Iris pigment epithelial cell (primary cell): ENCODE measurements around the gene NTM.
"Not testable (repeated sequence)": the region's sequence is repeated elsewhere in the genome, so short reads cannot be mapped to it uniquely, and the experiment has no call there.

Source experiments
- DNase-seq: peaks from one replicate; pipeline ENCODE4 v3.0.0-alpha.2; 2011; ENCODE audit warnings: low read depth

NTM gene

DNA sequence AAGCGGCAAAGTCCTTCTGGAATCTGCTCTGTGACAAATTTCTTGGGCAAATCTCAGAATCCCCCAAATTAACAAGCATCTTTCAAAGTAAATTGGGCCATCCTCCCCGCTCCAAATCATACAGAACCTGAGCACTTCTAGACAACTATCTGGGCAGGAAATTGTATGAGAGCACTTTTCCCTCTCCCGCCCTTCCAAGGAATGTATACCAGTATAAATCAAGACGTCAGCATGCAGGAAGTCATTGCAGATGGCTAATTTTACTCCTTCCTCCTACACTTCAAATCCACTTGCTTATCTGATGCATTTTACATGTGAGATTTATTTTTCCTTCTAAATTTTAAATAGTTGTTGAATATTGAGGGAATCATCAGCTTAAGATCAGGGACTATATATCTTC is 52.1 kb downstream of the NTM start:
- DNase-seq, result no peak

- no peak for DNase-seq
Observed at GRCh38 chr11:131423688-131424087, 53.3 kb downstream of the NTM start.

GRCh38 chr11:131424257-131424876 is 54.0 kb downstream of the NTM start:
- not testable (repeated sequence) for DNase-seq

DNA sequence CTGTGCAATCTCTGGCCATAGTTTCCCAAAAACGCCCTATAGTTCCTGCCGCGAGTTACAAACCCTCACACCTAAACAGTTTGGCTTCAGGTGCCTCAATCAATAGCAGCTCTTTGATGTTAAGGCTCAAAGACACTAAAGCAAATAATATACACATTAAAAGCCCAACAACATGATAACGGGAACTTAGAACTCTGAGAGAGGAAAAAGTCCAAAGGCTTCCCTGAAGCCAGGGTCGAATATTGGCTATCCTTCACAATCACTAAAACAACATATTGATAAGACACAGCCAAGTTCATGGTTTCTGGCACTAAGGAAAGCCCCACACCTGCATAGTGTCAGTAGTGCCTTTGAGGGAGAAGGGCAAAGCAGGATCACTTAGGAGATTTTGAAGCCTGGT is 54.9 kb downstream of the NTM start:
- DNase-seq, result no peak

- no peak for DNase-seq
Observed at GRCh38 chr11:131428853-131429252, 58.4 kb downstream of the NTM start.

DNA sequence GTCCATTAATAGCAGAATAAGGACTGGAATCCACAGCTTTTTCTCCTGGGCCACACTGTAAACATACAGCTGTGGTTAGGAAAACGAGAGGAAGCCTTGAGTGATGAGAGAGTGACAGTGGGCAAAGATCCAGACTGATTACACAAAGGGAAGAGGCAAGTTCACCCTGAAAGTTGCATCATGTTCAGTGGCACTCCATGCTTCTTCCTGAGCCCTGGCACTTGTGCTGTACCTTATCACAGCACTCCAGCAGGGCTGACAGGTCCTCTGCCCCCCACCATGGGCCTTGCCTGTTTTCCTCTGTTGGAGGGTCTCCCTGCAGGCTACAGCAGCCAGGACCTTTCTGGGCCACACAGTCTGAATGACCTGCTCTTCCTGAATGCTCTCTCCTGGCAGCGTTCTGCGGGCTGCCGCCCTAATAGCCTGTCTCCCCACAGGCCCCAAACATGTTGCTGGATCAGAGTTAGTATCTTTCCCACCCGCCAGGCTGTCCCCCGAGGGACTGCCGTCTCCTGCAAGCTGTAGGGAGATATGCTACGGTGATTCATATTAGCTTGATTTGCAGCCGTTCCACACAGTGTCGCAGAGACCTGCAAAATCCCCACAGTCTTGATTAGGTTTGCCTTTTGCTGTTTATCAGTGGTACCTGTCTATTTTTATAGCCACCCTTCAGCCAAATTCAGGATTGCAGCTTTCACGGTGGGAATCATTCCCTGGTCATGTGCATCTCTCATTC is 60.2 kb downstream of the NTM start:
- no peak for DNase-seq

DNA sequence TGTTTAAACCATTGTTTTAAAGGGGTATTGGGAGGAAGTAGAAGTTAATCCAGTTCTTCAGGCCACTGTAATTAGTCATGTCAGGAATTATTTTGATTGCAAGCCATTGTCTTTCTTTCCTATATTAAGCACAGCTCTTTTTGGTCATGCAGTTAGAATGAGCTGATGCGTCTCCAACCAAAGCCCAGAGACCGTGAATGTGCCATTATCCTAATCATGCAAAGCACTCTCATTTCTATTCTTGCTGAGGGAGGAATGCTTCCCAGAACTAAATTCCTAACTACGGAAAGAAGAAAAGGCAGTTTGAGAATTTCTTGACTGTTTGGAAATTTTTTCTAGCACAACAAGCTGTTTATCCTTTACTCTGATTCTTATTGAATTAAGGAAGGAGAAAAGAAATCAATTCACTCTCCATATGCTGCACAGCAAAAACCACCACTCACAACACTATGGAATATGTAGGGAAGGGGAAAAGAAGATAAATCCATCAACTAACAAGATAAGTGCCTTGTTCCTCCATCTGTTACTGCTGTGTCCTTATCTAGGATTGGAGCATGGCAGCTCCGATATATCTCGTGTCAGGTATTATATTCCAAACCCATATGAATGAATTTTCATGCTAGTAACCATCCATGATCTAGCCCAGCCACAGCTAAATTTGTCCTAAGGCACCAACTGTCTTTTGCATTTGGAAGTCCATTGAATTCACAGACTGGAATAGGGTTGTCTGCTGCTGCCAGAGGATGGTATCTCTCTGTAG is 70.8 kb downstream of the NTM start:
- DNase-seq, result no peak

DNA sequence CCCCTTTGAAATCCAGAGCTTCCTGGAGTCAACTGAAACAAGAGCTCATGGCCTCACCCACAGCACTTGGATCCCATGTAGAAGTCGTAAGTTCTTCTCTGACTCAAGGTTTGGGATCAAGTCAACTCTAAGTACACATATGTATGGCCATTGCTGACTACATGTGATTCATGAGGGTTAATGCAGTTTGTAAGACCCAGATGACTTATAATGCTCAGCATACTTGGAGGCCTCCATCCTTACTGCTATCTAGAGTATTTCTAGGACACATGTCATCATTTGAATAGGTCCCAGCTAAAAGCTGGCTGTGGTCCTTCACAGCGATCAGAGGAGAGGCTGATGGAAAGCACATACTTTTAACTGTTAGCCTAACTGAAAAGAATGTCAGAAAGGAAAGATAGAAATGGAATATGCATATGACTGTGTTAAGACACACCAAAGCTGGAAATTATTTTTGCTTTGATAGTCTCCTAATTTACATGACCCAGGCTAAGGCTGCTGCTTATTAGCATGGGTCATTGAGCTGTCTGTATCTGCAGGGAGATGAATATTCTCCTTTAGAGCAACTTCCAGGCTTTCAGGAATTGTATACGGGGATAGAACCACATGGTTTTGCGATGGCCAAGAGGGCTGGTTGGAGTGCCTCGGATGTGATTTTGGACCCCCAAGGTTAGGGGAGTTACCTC is 76.3 kb downstream of the NTM start:
- no peak for DNase-seq

DNA sequence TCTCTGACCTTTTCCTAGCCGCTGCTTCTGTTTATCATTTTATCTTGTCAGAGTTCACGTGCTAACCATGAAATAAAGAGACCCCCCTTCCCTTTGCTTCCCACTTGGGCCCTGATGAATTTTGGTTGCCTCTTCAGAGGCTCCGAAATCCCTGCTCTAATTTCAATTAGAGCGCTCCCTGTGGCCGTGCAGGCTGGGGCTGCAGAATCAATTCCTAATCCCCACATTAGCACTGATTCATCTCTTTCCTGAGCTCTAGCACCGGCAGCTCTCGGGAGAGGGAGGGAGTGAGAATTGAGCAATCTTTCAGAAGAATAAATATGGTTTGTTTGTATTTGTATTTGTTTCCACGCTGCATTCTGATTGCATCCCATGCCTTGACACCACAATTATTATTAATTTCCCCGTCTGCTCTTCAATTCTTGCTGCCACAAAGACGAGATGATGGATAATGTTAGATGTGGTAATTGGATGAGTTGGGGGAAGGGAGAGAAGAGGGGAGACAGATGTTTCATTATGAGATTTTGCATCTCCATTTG is 76.9 kb downstream of the NTM start:
- DNase-seq, result no peak

DNA sequence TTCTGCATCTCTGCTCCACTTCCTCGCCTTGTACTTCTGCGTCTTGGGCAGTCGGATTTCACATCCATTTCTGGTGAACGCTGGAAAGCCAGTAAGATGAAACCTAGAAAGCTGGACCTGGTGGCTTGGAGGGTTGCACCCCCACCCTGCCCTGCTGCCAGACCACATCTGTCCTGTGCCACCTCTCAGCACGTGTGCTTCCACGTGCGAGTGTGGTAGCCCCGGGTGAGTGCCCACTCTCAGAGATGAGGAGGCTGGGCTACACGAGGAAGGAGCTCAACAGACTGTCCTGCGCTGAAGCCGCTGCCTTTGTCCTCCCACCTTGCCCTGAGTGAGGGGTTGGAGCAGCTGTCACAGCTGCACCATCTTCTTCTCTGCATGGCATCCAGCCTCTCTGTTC is 77.5 kb downstream of the NTM start:
- DNase-seq, result no peak

- no peak for DNase-seq
Observed at GRCh38 chr11:131449036-131450019, 78.9 kb downstream of the NTM start.

- DNase-seq, result no peak
Observed at GRCh38 chr11:131454490-131454889, 84.1 kb downstream of the NTM start.

- DNase-seq, result no peak
Observed at GRCh38 chr11:131454989-131455388, 84.6 kb downstream of the NTM start.

DNA sequence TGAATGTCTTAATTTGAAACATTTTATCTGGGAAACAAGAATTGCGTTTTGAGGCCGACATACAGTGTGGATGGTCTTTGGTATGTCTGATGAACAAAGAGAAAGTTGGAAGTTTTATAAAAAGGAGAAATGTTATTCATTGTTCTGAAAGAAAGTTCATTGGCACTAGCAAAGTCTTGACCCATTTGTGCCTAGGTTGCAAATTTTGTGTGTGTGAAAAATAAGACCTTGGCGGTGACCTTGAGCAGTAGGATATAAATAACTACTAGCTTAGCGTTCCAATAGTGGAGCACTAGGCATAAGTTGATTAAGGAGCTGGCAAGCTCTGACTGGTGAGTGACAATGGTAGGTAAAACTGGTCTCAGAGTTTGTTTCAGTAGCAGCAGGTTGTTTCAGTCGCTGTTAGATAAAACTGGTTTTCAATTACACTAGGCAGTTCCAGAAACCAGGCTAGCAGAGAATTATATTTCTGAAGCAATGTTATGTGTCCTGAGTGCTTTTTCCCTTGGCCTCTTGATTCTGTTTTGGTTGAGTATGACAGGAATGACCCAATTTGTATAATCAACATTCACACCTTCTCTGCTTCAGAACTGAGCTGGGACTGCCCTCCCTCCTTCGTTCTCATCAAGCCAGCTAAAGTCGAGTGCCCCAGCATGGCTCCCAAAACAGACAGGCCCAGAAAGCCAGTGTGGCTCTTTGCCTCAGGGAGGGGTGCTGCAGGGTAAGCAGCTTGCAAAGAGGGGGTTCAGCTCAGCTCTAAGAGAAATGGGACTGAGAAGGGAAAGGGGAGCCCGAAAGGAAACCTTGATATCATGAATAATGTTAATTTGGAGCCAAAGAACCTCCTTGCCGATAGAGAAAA is 85.7 kb downstream of the NTM start:
- no peak for DNase-seq

GRCh38 chr11:131457163-131457562 is 86.7 kb downstream of the NTM start:
- no peak for DNase-seq

GRCh38 chr11:131458421-131458820 is 88.0 kb downstream of the NTM start:
- no peak for DNase-seq

DNA sequence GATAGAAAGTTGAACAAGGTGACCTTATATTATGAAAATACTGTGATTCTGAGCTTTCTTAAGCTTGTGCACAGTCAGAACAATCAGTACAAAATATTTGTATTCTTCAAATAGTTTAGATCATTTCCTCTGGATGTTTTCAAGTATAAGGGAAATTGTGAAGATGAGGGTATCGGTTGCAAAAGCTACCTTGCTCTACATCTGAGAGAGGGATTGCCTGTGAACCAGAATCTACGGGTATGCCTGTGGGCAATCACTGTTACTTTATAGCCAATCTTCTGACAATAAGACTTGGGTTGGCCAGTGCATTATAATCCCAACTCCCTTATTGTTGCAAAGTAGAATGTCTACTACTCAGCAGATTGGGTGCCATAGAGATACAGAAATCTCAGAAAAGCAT is 90.5 kb downstream of the NTM start:
- DNase-seq, result no peak

GRCh38 chr11:131462622-131463021 is 92.2 kb downstream of the NTM start:
- DNase-seq, result no peak

GRCh38 chr11:131463162-131463561 is 92.7 kb downstream of the NTM start:
- no peak for DNase-seq
